ENCODE measurements around the gene PIR. TPM values are rescaled to one million over a fixed set of nuclear protein-coding genes. Genes with fewer than 3 reads are reported as not detected.

PIR gene
- total and polyA plus RNA-seq, 9 of the 15 experiments (the other 6 are each of a cell fraction or from before 2014, with no cell fraction given) = 7.5 to 29.8 (median 11.5) TPM

DNA sequence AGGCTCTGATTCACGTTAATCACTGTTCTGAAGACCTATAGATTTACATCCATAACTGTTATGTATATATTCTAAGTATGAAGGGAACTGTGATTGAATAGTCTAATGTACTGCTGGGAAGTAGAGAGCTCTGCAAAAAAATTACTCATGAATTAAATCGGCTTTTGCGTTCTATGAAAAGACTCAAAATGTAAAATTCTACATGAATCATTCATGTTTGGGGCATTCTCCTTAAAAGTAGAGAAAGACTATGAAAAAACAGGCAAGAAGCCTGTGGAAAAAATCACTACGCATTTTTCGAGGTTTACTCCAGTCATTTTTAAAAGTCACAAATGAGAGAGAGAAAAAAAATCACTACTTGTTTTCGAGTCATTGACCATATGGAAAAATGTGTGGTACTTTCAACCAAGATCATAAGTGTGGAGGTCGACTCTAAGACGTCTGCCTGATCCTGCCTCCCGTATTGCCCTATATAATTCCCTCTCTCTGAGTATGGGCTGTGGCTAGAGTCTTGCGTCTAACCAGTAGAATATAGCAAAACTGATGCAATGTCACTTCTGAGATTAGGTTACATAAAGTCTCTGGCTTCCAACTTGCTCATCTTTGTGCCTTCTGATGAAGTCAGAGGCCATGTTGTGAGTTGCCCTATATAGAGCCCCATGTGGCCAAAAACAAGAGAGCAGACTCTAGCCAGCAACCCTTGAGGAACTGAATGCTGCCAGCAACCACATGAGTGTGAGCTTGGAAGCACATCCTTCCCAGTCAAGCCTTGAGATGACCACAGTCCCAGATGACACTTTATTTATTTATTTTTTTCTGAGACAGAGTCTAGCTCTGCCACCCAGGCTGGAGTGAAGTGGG lies 76.8 kb downstream of the PIR start (continued):
- TF ChIP-seq, protein P1, sequence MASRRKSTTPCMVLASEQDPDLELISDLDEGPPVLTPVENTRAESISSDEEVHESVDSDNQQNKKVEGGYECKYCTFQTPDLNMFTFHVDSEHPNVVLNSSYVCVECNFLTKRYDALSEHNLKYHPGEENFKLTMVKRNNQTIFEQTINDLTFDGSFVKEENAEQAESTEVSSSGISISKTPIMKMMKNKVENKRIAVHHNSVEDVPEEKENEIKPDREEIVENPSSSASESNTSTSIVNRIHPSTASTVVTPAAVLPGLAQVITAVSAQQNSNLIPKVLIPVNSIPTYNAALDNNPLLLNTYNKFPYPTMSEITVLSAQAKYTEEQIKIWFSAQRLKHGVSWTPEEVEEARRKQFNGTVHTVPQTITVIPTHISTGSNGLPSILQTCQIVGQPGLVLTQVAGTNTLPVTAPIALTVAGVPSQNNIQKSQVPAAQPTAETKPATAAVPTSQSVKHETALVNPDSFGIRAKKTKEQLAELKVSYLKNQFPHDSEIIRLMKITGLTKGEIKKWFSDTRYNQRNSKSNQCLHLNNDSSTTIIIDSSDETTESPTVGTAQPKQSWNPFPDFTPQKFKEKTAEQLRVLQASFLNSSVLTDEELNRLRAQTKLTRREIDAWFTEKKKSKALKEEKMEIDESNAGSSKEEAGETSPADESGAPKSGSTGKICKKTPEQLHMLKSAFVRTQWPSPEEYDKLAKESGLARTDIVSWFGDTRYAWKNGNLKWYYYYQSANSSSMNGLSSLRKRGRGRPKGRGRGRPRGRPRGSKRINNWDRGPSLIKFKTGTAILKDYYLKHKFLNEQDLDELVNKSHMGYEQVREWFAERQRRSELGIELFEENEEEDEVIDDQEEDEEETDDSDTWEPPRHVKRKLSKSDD (conservative IDR thresholded peaks at IDR 0.05; ENCODE audit: low read length) = no peak
- TF ChIP-seq, protein P2, sequence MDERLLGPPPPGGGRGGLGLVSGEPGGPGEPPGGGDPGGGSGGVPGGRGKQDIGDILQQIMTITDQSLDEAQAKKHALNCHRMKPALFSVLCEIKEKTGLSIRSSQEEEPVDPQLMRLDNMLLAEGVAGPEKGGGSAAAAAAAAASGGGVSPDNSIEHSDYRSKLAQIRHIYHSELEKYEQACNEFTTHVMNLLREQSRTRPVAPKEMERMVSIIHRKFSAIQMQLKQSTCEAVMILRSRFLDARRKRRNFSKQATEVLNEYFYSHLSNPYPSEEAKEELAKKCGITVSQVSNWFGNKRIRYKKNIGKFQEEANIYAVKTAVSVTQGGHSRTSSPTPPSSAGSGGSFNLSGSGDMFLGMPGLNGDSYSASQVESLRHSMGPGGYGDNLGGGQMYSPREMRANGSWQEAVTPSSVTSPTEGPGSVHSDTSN (CRISPR knock-in tag; IDR thresholded peaks at IDR 0.05; ENCODE audit: low read depth) = no peak
- TF ChIP-seq, protein P2 (tag; conservative IDR thresholded peaks at IDR 0.05; ENCODE audit: low read depth) = no peak

- Histone ChIP-seq H3K4me2 (ENCODE audit: insufficient read depth, low read length) (no peak overlapping the region), H3K79me2 (ENCODE audit: control insufficient read depth, insufficient read depth, low read length) (no peaks in the 10 kb centered on the region), H4K20me1 (replicated peaks; ENCODE audit: control insufficient read depth, insufficient read depth, low read length) (no peaks in the 10 kb centered on the region), H3K27ac (ENCODE audit: extremely low read depth, low read depth, low read length) (no peak overlapping the region), H3K27me3 (ENCODE audit: control insufficient read depth in 2 of 2, insufficient read depth in 2 of 2, low read length in 2 of 2) (no peaks in the 10 kb centered on the region), H2AFZ (ENCODE audit: low read depth, low read length) (no peak overlapping the region), H3K4me1 (replicated peaks in 1 of 2; ENCODE audit: control insufficient read depth in 2 of 2, insufficient read depth in 2 of 2, low read length in 2 of 2) (no peaks in the 10 kb centered on the region), H3K9me1 (ENCODE audit: control insufficient read depth, insufficient read depth, low read length) (no peaks in the 10 kb centered on the region), H3K4me3 (no peak overlapping the region), H3K36me3 (ENCODE audit: control insufficient read depth, insufficient read depth, low read length) (no peaks in the 10 kb centered on the region), H3K9ac (ENCODE audit: insufficient read depth in 1 of 2, low read depth in 2 of 2, low read length in 2 of 2) (no peak overlapping the region), H3K9me3 (replicated peaks; ENCODE audit: control insufficient read depth, insufficient read depth, low read depth, low read length) (no peaks in the 10 kb centered on the region)
- ChIA-PET CTCF (ENCODE audit: low intra/inter-chr PET ratio) (no interaction called here), POLR2A (no interaction called here)
- DNase-seq (ENCODE audit: extremely low read depth in 1 of 4, low spot score in 3 of 4) (no peak), FAIRE-seq (no peak), ATAC-seq (no peak)
- 45% methylated on average over 6 of the region's 6 CpGs for WGBS (ENCODE audit: insufficient coverage, low coverage, missing lambda C conversion rate)
- BruUV-seq (replicated peaks) = no TSS peak
- TF ChIP-seq KDM2B (CRISPR knock-in tag; IDR thresholded peaks at IDR 0.05) (no peak), ZNF79 (CRISPR knock-in tag; IDR thresholded peaks at IDR 0.05; ENCODE audit: low read depth) (no peak), ARID1B (IDR thresholded peaks at IDR 0.05) (no peak), SRSF9 (IDR thresholded peaks at IDR 0.05; ENCODE audit: borderline replicate concordance, low read depth, low read length) (no peak)
- intact Hi-C loops (cut with micrococcal nuclease) = no loop called here
- in situ Hi-C loops (cut with MboI) = no loop called here
These were observed 80.0 kb downstream of the PIR start for GRCh38 chrX:15413101-15413500.
